HG03060 (cell line): ENCODE measurements around the gene CHD9.
"Not testable (repeated sequence)": the region's sequence is repeated elsewhere in the genome, so short reads cannot be mapped to it uniquely, and the experiment has no call there.

Experiments used
- ATAC-seq: cut with Tn5 transposase; IDR thresholded peaks from one replicate; pipeline ENCODE4 v1.9.1; 2021; ENCODE audit warnings: low read depth, moderate number of reproducible peaks; ENCODE audit not compliant: unreplicated experiment

The CHD9 gene

DNA sequence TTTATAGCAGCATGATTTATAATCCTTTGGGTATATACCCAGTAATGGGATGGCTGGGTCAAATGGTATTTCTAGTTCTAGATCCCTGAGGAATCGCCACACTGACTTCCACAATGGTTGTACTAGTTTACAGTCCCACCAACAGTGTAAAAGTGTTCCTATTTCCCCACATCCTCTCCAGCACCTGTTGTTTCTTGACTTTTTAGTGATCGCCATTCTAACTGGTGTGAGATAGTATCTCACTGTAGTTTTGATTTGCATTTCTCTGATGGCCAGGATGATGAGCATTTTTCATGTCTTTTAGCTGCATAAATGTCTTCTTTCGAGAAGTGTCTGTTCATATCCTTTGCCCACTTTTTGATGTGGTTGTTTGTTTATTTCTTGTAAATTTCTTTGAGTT, 276.2 kb downstream of the CHD9 start:
- not testable (repeated sequence) for ATAC-seq

DNA sequence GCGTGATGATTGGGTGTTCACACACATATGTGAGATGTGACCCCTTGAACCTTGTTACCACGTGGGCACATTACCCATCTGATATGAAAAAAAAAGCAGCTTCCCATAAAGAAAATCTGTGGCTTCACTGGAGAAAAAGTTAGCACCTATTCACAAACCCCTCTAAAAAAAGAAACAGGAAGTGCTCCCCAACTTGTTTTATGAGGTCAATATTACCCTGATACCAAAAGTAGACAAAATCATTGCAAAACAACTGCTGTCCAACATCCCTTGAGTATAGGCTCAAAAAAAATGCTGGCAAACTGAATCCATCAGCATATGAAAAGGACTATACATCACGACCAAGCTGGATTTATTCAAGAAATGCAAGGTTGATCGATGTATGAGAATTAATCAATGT, 279.8 kb downstream of the CHD9 start:
- ATAC-seq = no peak

DNA sequence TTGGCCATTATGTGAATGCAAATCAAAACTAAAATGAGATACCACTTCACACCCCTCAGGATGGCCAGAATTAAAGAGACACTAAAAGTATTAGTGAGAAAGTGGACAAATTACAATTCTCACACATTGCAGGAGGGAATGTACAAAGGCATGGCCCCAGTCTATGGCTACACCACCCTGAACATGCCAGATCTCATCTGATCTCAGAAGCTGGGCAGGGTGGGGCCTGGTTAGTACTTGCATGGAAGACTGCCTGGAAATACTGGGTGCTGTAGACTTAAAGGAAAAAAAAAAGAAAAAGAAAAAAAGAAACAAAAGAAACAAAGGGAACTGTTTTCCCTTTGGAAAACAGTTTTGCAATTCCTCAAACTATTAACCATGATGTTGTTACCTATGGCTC, 282.5 kb downstream of the CHD9 start:
- ATAC-seq = no peak

DNA sequence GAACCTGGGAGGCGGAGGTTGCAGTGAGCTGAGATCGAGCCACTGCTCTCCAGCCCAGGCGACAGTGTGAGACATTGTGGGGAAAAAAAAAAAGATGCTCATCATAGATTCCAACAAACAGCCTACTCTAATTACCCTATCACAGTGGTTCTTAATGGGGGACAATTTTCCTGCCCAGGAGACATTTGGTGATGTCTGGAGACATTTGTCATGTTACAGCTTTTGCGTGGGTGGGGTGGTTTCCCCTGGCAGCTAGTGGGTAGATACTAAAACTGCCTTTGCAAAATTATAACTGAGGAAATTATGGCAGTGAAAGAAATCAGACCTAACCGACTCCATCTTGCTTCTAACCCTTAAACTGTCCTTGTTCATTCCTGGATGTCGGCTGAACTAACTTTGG, 287.0 kb downstream of the CHD9 start:
- no peak for ATAC-seq

DNA sequence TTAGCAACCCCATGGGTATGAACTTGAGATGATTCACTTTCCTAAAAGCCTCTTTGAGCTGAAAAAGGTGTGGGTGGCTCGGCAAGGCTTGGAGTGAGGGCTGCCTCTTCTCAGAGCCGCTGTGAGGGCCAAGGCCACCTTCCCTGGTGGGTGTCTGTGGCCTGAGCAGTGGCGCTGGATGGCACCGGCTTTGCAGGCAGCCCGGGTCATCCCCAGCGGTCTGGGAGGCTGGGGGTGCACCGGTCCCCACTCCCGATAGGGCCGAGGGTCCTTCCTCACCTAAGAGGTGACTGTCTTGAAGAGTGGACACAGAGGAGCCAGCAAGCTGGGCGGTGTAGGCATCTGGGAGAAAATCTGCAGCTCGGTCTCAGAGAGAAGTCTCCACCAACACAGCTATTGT, 300.3 kb downstream of the CHD9 start:
- ATAC-seq = no peak

DNA sequence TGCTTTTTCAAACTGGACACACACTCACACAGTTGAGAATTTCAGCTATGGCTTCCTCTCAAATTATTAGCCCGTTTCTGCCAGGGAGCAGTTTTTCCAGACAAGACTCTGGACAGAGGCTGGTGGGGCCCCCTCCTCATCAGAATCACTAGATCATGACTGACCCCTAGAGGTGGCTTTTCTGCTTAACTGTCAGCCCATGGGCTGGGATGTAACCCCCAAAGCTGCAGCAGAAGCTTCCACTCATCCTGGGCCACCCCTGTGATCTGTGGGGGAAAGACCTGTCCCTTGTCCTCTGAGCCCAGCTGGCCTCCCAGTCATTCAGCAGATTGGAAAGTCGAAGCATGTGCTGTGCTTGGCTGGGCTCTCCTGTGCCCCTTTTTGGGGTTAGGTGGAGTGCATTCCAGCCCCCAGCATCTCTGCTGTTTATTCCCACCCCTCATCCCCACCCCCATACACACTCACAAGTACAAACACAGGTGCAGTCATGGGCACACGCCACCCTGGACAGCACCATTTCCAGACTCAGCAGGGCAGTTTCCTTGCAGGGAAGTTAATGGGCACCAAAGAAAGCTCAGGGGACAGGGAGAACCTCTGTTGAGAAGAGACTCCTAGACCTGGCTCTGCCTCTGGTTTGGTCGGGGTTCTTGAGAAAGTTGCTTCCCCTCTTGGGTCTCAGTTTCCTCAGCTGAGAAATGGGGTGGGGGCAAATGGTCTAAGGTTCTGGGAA, 301.9 kb downstream of the CHD9 start:
- ATAC-seq = no peak

DNA sequence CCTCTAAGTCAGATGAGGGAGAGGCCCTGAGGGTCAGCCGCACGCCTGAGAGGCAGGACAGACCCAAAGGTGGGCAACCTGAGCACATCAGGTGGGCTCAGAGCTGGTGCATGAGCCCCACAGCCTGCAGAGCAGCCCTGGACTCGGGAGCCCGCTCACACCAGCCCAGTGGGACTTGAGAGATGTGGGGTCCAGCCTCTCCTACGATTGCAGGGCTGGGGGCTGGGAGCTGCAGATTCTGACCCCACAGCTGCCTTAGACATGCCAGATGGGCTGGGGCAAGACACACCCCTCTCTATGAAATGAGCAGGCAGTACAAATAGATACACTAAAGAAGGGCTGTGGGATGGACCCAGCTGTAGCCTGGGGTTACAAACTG, 302.4 kb downstream of the CHD9 start:
- ATAC-seq = no peak

DNA sequence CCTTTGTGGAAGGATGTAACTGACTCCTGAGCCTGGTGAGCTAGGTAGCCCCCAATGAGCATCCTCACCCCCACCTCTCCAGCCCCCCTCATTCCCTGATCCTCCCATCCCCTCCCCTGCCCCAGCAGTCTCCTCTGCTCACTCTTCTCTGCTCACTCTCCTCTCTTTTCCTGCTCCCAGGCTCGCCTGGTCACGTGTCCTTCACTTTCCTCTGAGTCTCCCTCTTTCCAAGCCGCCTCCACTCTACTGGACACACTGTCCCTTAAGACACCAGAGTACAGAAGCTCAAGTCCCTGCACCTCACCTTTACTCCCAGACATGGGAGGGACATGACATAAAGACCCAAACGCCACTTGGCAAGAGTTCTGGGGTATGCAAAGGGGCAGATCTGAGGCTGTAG, 303.2 kb downstream of the CHD9 start:
- ATAC-seq = no peak

DNA sequence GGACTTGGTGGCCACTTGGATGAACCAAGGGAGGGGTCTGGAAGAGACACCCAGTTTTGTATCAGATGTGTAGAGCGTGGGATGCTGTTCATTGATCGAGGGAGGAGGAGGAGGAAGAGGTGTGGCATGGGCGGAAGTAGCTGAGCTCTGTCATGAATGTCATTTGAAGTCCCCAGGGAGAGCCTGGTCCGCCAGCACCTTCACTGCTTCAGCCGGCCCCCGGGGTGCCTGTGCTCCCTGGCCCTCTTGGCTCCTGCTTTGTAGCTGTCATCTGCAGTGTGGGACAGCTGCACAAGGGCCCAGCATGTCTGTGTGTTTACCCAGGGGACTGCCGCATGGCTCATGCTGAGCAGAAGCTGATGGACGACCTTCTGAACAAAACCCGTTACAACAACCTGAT, 304.1 kb downstream of the CHD9 start:
- no peak for ATAC-seq

DNA sequence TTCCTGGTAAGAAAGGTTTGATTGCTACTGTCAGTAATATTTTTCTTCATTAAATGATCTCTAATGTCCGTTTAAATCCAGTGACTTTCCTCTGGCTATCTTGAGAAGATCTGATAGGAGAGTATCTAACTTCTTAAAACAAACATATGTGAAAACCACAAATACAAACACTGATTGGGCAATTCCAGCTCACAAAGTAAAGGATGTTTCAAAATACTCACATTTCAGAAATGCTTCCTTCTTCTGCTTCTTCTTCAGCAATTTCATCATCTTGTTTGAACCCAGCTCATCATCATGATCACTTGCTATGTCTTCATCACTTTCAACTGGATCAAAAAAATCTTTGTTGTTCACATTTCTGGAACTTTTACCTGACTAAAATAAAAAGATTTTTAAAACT, 315.1 kb downstream of the CHD9 start:
- ATAC-seq = no peak

DNA sequence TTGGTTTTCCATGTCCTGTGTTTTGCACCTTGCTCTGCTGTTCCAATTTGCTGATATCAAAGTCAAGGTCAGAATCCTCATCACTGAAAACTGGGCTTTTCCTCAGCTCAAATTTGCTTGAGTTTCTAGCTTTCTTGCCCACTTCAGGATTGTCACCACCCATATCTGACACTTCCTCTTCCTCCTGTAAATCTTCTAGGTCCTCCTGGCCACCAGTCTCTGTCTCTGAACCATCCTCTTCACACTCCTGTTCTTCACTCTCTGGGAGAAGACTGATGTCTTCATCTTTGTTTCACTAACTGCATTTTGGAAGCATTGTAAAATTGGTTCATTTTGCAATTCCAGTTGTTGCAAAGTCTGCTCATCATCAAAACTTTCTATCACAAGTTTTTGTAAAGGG, 316.0 kb downstream of the CHD9 start:
- ATAC-seq = no peak

DNA sequence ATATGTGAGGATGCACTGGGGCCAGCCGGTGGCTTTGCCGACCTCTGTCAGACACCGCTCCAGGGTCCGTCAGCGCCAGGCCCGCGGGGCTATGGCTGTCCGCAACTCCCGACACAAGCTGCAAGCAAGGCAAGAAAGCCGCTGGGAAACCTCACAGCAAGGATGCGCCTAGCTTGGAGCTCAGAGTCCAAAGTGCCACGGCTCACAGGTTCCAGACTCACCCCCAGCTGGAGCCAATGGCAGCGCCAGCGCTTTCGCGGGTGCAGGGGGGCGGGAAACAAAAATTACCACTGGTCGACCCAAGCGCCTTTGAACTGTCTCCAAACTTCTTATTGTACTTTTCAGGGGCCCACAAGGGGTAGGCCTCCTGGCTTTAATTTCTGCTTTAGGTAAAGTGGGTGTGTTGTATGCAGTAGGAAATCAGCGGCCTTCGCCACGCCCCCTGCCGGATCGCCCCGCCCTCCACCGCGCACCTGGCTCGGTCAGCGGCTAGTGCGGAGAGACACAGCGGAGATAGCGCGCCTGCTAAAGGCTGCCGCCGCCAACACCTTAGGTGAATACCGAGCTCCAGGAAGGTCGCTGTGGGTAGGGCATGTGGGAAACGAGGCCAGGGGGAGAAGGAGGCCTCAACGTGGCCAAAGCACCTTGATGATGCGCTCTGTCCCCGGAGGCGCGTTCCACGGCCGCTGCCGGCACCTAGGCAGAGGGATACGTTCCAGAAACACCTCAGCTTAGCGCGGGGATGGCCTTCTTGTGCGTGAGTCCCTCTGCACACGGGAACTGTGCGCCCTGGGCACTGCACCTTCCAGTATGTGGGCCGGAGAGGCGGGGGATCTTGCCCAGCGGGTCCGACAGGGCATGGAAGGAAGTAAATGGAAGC, 318.4 kb downstream of the CHD9 start:
- no peak for ATAC-seq

DNA sequence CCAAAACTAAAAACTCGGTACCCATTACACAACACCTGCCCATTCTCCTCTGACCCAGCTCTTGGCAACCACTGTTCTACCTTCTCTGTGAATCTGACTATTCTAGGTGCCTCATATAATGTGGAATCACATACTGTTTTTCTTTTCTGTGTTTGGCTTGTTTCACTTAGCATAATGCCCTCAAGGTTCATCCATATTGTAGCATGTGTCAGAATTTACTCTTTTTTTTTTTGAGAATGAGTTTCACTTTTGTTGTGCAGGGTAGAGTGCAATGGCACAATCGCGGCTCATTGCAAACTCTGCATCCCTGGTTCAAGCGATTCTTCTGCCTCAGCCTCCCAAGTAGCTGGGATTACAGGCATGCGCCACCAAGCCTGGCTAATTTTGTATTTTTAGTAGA, 320.0 kb downstream of the CHD9 start:
- ATAC-seq = no peak

DNA sequence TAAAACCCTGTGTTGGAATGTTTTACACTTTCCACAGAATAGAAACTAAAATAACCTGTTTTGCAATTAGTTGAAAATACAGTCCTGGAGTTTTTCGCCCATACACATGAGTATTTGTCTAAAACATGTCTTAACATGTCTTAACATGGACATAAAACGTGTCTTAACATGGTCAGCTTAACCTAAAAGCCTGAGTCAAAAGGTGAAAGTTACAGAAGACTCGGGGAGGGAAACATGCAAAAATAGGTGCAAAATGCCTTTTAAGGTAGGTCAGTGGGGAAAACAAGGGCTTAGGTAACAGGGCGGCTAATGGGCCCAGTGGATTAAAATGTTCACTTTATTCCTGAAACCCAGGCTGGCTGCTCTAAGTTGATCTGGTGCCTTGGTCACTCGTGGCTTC, 323.3 kb downstream of the CHD9 start:
- no peak for ATAC-seq
